B cell (primary cell): ENCODE measurements around the gene TUBB2A. TPM values are rescaled to one million over a fixed set of nuclear protein-coding genes. Genes with fewer than 3 reads are reported as not detected.
A peak's percentile ranks its signal among the peaks of the same experiment; 100 is the strongest.

Experiments used
- ATAC-seq: fragments of 200-7000 bp; cut with Tn5 transposase; one replicate; pipeline ENCODE4 v1.10.0; 2021; ENCODE audit warnings: low read depth, mild to moderate bottlenecking, moderate number of reproducible peaks, moderate library complexity
- CTCF ChIA-PET: fragments of 350-600 bp; sonication (Branson Sonifier 250); formaldehyde crosslinking; loops from one replicate; lab custom pipeline; 2021; ENCODE audit warnings: antibody characterized with exemption, inconsistent platforms; lab: Charles Lee
- POLR2A ChIA-PET: fragments of 350-600 bp; sonication (Branson Sonifier 250); formaldehyde crosslinking; loops from one replicate; lab custom pipeline; 2021; ENCODE audit warnings: antibody characterized with exemption; lab: Charles Lee
- DNase-seq: peaks from one replicate; pipeline ENCODE4 v3.0.0; 2013
- H2AFZ ChIP-seq: 2 replicates; pipeline ENCODE4 v1.6.1; 2012; ENCODE audit warnings: mild to moderate bottlenecking, low read depth, low read length; ENCODE audit not compliant: insufficient read depth, poor library complexity, severe bottlenecking
- H3K27ac ChIP-seq, 2 donors: 1 replicate in 1 of 2; 2 replicates in 1 of 2; pipeline ENCODE4 v1.5.1; 2012 to 2013; ENCODE audit warnings: low read length in 2 of 2, mild to moderate bottlenecking in 2 of 2, moderate library complexity in 1 of 2
- H3K27me3 ChIP-seq, 4 experiments: fragments of 200-600 bp in 1 of 4; sonication (generic) in 1 of 4; replicated peaks in 1 of 4; 1 replicate in 2 of 4; 2 replicates in 2 of 4; pipeline versions ENCODE4 v1.6.1 to v1.7.0; 2013 to 2016; ENCODE audit warnings: low read length in 3 of 4, mild to moderate bottlenecking in 2 of 4, mixed read lengths in 1 of 4, moderate library complexity in 1 of 4; ENCODE audit not compliant: insufficient read depth in 4 of 4, control insufficient read depth in 3 of 4; ENCODE audit errors: control extremely low read depth in 1 of 4
- H3K36me3 ChIP-seq, 2 experiments: replicated peaks in 1 of 2; 1 replicate in 1 of 2; 2 replicates in 1 of 2; pipeline versions ENCODE4 v1.6.1 to v1.7.1; 2013; ENCODE audit warnings: low read length in 1 of 2; ENCODE audit not compliant: insufficient read depth in 2 of 2, control insufficient read depth in 1 of 2; ENCODE audit errors: control extremely low read depth in 1 of 2, extremely low read depth in 1 of 2
- H3K4me1 ChIP-seq, 2 donors: fragments of 200-600 bp in 1 of 2; sonication (generic) in 1 of 2; 1 replicate in 1 of 2; 2 replicates in 1 of 2; pipeline versions ENCODE4 v1.5.1 to v1.6.1; 2013 to 2017; ENCODE audit warnings: low read length in 2 of 2; ENCODE audit not compliant: control insufficient read depth in 2 of 2, insufficient read depth in 2 of 2
- H3K4me2 ChIP-seq: replicated peaks from 2 replicates; pipeline ENCODE3; 2012; ENCODE audit warnings: mild to moderate bottlenecking, low read depth, low read length; ENCODE audit not compliant: poor library complexity, severe bottlenecking
- H3K4me3 ChIP-seq, 5 experiments: fragments of 200-600 bp in 1 of 5; sonication (generic) in 1 of 5; 1 replicate in 3 of 5; 2 replicates in 2 of 5; pipeline versions ENCODE4 v1.5.1 to v1.7.0; 2011 to 2016; ENCODE audit warnings: low read length in 4 of 5, mild to moderate bottlenecking in 4 of 5, low read depth in 2 of 5, control low read depth in 1 of 5, moderate library complexity in 1 of 5; ENCODE audit not compliant: insufficient read depth in 1 of 5; ENCODE audit errors: control extremely low read depth in 1 of 5, extremely low read depth in 1 of 5
- H3K79me2 ChIP-seq: fragments of 200-600 bp; sonication (generic); one replicate; pipeline ENCODE4 v1.6.0; 2016; ENCODE audit warnings: low read length; ENCODE audit not compliant: control insufficient read depth, insufficient read depth
- H3K9ac ChIP-seq: fragments of 200-600 bp; sonication (generic); 2 replicates; pipeline ENCODE4 v1.6.1; 2017; ENCODE audit warnings: mild to moderate bottlenecking, low read length, moderate library complexity
- H3K9me3 ChIP-seq, 3 donors: one replicate each; pipeline versions ENCODE4 v1.6.1 to v1.7.1; 2013; ENCODE audit warnings: low read length in 2 of 3; ENCODE audit not compliant: control insufficient read depth in 2 of 3, insufficient read depth in 1 of 3; ENCODE audit errors: control extremely low read depth in 1 of 3
- H4K20me1 ChIP-seq: 2 replicates; pipeline ENCODE4 v1.6.0; 2012; ENCODE audit warnings: mild to moderate bottlenecking, low read length; ENCODE audit not compliant: insufficient read depth, control insufficient read depth, poor library complexity, severe bottlenecking
- H3K27ac Mint-ChIP-seq: one replicate; pipeline ENCODE4 v1.8.0; 2021; ENCODE audit warnings: mixed read lengths
- H3K27me3 Mint-ChIP-seq: one replicate; pipeline ENCODE4 v1.8.0; 2021; ENCODE audit warnings: mixed read lengths
- H3K4me1 Mint-ChIP-seq: one replicate; pipeline ENCODE4 v1.8.0; 2021; ENCODE audit warnings: mixed read lengths
- H3K4me3 Mint-ChIP-seq: one replicate; pipeline ENCODE4 v1.8.0; 2021; ENCODE audit warnings: mixed read lengths
- H3K9me3 Mint-ChIP-seq: one replicate; pipeline ENCODE4 v1.8.0; 2022; ENCODE audit warnings: mixed read lengths; ENCODE audit not compliant: insufficient read depth
- EZH2 ChIP-seq: IDR thresholded peaks from 2 replicates; pipeline ENCODE4 v1.6.1; 2012; ENCODE audit warnings: borderline replicate concordance, low read depth, mild to moderate bottlenecking, moderate library complexity, low read length; ENCODE audit not compliant: insufficient read depth, poor library complexity, severe bottlenecking
- WGBS: methylation state at CpG from one replicate; pipeline ENCODE4 v1.1.5; 2013; ENCODE audit warnings: missing lambda C conversion rate; ENCODE audit not compliant: insufficient coverage; 5-methylcytosine and 5-hydroxymethylcytosine counted together
- intact Hi-C: fragments of 100-400 bp; cut with micrococcal nuclease; formaldehyde crosslinking; loops from one replicate; pipeline ENCODE4 v1.10.0; 2022
- polyA minus RNA-seq: library from RNA; depleted of rRNA, polyadenylated mRNA; stranded (reverse); fragments of >200 nt; gene quantifications from 2 replicates; pipeline ENCODE4 v1.2.3, GENCODE V29; 2012
- polyA plus RNA-seq: library from polyadenylated mRNA; depleted of rRNA; stranded (reverse); fragments of >200 nt; gene quantifications from 2 replicates; pipeline ENCODE4 v1.2.3, GENCODE V29; 2012
- total RNA-seq, 2 donors: library from RNA; stranded (reverse); fragments of 120-200 nt in 1 of 2; gene quantifications; 1 replicate in 1 of 2; 2 replicates in 1 of 2; pipeline versions ENCODE4 v1.2.3 to v1.2.4, GENCODE V29; 2013 to 2022
- TF ChIP-seq, protein P1 (sequence below): fragments of 200-600 bp; IDR thresholded peaks from one replicate; pipeline ENCODE4 v1.8.0; 2022; ENCODE audit warnings: antibody characterized with exemption, mild to moderate bottlenecking

The TUBB2A gene
- total RNA-seq, result 4.0 and 4.2 TPM in 2 replicates
- total RNA-seq (2013), result 4.6 TPM
- polyA plus RNA-seq, result 110 and 146 TPM in 2 replicates
- polyA minus RNA-seq, result 21.3 and 46.6 TPM in 2 replicates

DNA sequence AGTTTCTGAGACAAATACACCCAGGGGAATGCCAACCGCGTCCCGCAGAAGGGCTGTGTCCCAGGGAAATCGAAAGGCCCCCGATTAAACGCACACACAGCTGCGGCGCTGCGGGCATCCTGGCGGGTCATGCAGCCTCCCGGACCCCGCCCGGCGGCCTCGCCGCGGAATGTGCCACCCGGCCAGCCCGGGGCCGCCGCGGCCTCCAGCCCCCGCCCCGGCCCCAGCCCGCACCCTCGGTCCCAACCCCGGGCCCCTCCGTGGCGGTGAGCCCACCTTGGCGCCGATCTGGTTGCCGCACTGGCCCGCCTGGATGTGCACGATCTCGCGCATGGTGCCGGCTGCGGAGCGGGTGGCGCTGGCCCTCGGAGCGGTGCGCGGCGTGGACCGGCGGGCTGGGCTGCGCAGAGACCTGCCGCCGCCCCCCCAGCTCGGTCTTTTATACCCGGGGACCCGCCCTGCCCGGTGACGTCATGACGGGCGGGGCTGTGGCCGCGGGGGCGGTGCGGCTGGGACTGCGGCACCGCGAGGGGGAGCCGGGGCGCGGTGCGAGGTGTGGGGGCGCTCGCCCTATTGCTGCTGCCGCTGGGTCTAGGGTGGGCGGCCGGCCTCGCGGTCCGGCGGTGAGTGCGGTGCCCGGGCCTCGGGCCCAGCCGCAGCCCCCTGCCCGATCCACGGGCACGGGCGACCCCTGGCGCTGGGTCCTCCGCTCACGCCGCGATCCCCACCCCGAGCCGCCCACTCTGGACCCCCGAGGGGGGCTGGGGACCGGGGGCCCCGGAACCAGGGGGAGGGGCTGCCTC is at the start of gene TUBB2A:
TUBB2A (minus strand) TSS at position 414 of the 803 bp plus-strand sequence; CDS start at position 333, 81 bp downstream.
- Histone ChIP-seq H3K9ac (peak within 1 kb of the TSS; percentile 87), H3K4me1 (peaks cover 8 to 18% of the 10 kb centered on the region in 2 donors), H3K27ac (peak within 1 kb of the TSS in 1 of 2 donors; percentile 67), H3K27me3 (peaks cover 0 to 5% (median 0%) of the 10 kb centered on the region in 4 experiments), H3K9me3 (no peaks in the 10 kb centered on the region), H2AFZ (peak within 1 kb of the TSS; percentile 89), H3K79me2 (no peaks in the 10 kb centered on the region), H3K36me3 (peaks cover 0 to 4% of the 10 kb centered on the region in 2 experiments), H3K4me2 (peak within 1 kb of the TSS; percentile 100), H3K4me3 (peak within 1 kb of the TSS; percentile 47 to 93 (median 65)), H4K20me1 (no peaks in the 10 kb centered on the region)
- intact Hi-C loops, result loop anchor here (1.0 to 5.0 kb wide), 4 partner anchors 39 to 590 kb away; partner anchors contain the start of gene BPHL
- Mint-ChIP-seq H3K4me3 (peak within 1 kb of the TSS; percentile 89), H3K27me3 (peaks cover 7% of the 10 kb centered on the region), H3K27ac (peak within 1 kb of the TSS; percentile 88), H3K4me1 (peaks cover 24% of the 10 kb centered on the region), H3K9me3 (no peaks in the 10 kb centered on the region)
- ATAC-seq (peak; percentile 90), DNase-seq (peak; percentile 91)
- ChIA-PET CTCF (interaction anchor here (0.6 to 1.9 kb wide), 12 partner anchors 10 to 168 kb away, joined by 3 to 8 read pairs (median 4); no protein-coding TSS in a partner anchor), POLR2A (no interaction called here)
- WGBS, result 1% methylated on average over 95 of the region's 95 CpGs
- TF ChIP-seq, protein P1, sequence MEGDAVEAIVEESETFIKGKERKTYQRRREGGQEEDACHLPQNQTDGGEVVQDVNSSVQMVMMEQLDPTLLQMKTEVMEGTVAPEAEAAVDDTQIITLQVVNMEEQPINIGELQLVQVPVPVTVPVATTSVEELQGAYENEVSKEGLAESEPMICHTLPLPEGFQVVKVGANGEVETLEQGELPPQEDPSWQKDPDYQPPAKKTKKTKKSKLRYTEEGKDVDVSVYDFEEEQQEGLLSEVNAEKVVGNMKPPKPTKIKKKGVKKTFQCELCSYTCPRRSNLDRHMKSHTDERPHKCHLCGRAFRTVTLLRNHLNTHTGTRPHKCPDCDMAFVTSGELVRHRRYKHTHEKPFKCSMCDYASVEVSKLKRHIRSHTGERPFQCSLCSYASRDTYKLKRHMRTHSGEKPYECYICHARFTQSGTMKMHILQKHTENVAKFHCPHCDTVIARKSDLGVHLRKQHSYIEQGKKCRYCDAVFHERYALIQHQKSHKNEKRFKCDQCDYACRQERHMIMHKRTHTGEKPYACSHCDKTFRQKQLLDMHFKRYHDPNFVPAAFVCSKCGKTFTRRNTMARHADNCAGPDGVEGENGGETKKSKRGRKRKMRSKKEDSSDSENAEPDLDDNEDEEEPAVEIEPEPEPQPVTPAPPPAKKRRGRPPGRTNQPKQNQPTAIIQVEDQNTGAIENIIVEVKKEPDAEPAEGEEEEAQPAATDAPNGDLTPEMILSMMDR, result peak; percentile 70
- no peak for TF ChIP-seq EZH2
